CD4-positive, alpha-beta memory T cell (primary cell): Measurements from ENCODE around the gene MIPEP. TPM values are rescaled to one million over a fixed set of nuclear protein-coding genes. Genes with fewer than 3 reads are reported as not detected.

Experiments used
- CTCF ChIA-PET: fragments of 350-600 bp; sonication (Branson Sonifier 250); formaldehyde crosslinking; loops from one replicate; lab custom pipeline; 2021; ENCODE audit warnings: inconsistent platforms; ENCODE audit not compliant: partially characterized antibody; lab: Charles Lee
- POLR2A ChIA-PET: fragments of 350-600 bp; sonication (Branson Sonifier 250); formaldehyde crosslinking; loops from one replicate; lab custom pipeline; 2021; ENCODE audit not compliant: partially characterized antibody; lab: Charles Lee
- DNase-seq, 5 donors: peaks; one replicate each; pipeline versions ENCODE4 v3.0.0 to v3.0.0-alpha.2; 2020 to 2022; ENCODE audit warnings: mixed read lengths in 1 of 5
- H3K27ac ChIP-seq: one replicate; pipeline ENCODE4 v1.7.0; 2013; ENCODE audit warnings: low read depth, low read length
- H3K27me3 ChIP-seq: 2 replicates; pipeline ENCODE4 v1.7.0; 2013; ENCODE audit warnings: mild to moderate bottlenecking, low read length, moderate library complexity; ENCODE audit not compliant: insufficient read depth
- H3K36me3 ChIP-seq: 2 replicates; pipeline ENCODE4 v1.7.0; 2013; ENCODE audit warnings: mild to moderate bottlenecking, low read length, moderate library complexity; ENCODE audit not compliant: insufficient read depth
- H3K4me1 ChIP-seq: 2 replicates; pipeline ENCODE4 v1.7.0; 2013; ENCODE audit warnings: mild to moderate bottlenecking, low read length, moderate library complexity; ENCODE audit not compliant: insufficient read depth
- H3K4me3 ChIP-seq, 2 donors: one replicate each; pipeline ENCODE4 v1.7.0; 2013; ENCODE audit warnings: low read length in 2 of 2, mild to moderate bottlenecking in 1 of 2
- H3K9me3 ChIP-seq, 2 donors: one replicate each; pipeline ENCODE4 v1.7.0; 2013; ENCODE audit warnings: low read length in 2 of 2, control low read depth in 1 of 2; ENCODE audit not compliant: control insufficient read depth in 1 of 2
- H3K27ac Mint-ChIP-seq, 7 donors: one replicate each; pipeline ENCODE4 v1.8.0; 2020 to 2021; ENCODE audit warnings: mixed read lengths in 7 of 7, mild to moderate bottlenecking in 6 of 7, inconsistent platforms in 3 of 7, moderate library complexity in 3 of 7
- H3K27me3 Mint-ChIP-seq, 2 donors: one replicate each; pipeline ENCODE4 v1.8.0; 2020 to 2021; ENCODE audit warnings: mixed read lengths in 2 of 2
- H3K36me3 Mint-ChIP-seq, 2 donors: one replicate each; pipeline ENCODE4 v1.8.0; 2020 to 2021; ENCODE audit warnings: mixed read lengths in 2 of 2, inconsistent platforms in 1 of 2, mild to moderate bottlenecking in 1 of 2
- H3K4me1 Mint-ChIP-seq, 4 donors: one replicate each; pipeline ENCODE4 v1.8.0; 2020 to 2021; ENCODE audit warnings: mixed read lengths in 4 of 4, mild to moderate bottlenecking in 1 of 4
- H3K4me3 Mint-ChIP-seq, 8 donors: one replicate each; pipeline ENCODE4 v1.8.0; 2020 to 2021; ENCODE audit warnings: mixed read lengths in 8 of 8, mild to moderate bottlenecking in 7 of 8, moderate library complexity in 6 of 8, inconsistent platforms in 3 of 8
- H3K9me3 Mint-ChIP-seq, 8 donors: one replicate each; pipeline ENCODE4 v1.8.0; 2020 to 2021; ENCODE audit warnings: mixed read lengths in 8 of 8, mild to moderate bottlenecking in 5 of 8, inconsistent platforms in 3 of 8, moderate library complexity in 1 of 8
- intact Hi-C: fragments of 100-400 bp; cut with micrococcal nuclease; formaldehyde crosslinking; loops from one replicate; pipeline ENCODE4 v1.15.1; 2023
- polyA plus RNA-seq, 2 donors: library from polyadenylated mRNA; unstranded; fragments of 300-500 nt; fragmentation: Illumina TruSeq; gene quantifications; one replicate each; pipeline ENCODE4 v1.2.3, GENCODE V29; 2021
- total RNA-seq, 2 experiments: library from RNA; stranded (reverse); gene quantifications; one replicate each; pipeline ENCODE4 v1.2.3, GENCODE V29; 2021

The MIPEP gene
- total and polyA plus RNA-seq, 4 experiments from 2014 or later, result 8.8 to 16.4 (median 12.2) TPM

GRCh38 chr13:23687614-23688013 lies 201.6 kb downstream of the MIPEP start:
- POLR2A ChIA-PET, result no interaction called here
- H3K4me1 Mint-ChIP-seq, result no peaks in the 10 kb centered on the region
- no peak overlapping the region for H3K4me3 Mint-ChIP-seq
- H3K4me3 ChIP-seq, result no peak overlapping the region
- no peak overlapping the region for H3K27ac ChIP-seq
- CTCF ChIA-PET, result interaction anchor here (0.7 to 1.4 kb wide), 3 partner anchors 8 to 66 kb away, joined by 3 read pairs; no protein-coding TSS in a partner anchor
- peaks cover 0 to 18% (median 12%) of the 10 kb centered on the region in 8 donors for H3K9me3 Mint-ChIP-seq
- peaks cover 0 to 6% of the 10 kb centered on the region in 2 donors for H3K9me3 ChIP-seq
- no peaks in the 10 kb centered on the region for H3K36me3 ChIP-seq
- intact Hi-C loops, result no loop called here
- no peaks in the 10 kb centered on the region for H3K4me1 ChIP-seq
- no peak for DNase-seq
- no peaks in the 10 kb centered on the region for H3K27me3 ChIP-seq
- no peak overlapping the region for H3K27ac Mint-ChIP-seq
- H3K36me3 Mint-ChIP-seq, result no peaks in the 10 kb centered on the region
- peaks cover 2% of the 10 kb centered on the region in 2 donors for H3K27me3 Mint-ChIP-seq

GRCh38 chr13:23686948-23687347 lies 202.3 kb downstream of the MIPEP start:
- H3K36me3 Mint-ChIP-seq, result no peaks in the 10 kb centered on the region
- Histone ChIP-seq H3K36me3 (no peaks in the 10 kb centered on the region), H3K9me3 (peaks cover 0 to 6% of the 10 kb centered on the region in 2 donors), H3K27me3 (no peaks in the 10 kb centered on the region), H3K27ac (no peak overlapping the region), H3K4me3 (no peak overlapping the region), H3K4me1 (no peaks in the 10 kb centered on the region)
- peaks cover 2% of the 10 kb centered on the region in 2 donors for H3K27me3 Mint-ChIP-seq
- intact Hi-C loops, result no loop called here
- H3K9me3 Mint-ChIP-seq, result peaks cover 0 to 18% (median 12%) of the 10 kb centered on the region in 8 donors
- no peak for DNase-seq
- CTCF ChIA-PET, result no interaction called here
- no peaks in the 10 kb centered on the region for H3K4me1 Mint-ChIP-seq
- POLR2A ChIA-PET, result no interaction called here
- no peak overlapping the region for H3K4me3 Mint-ChIP-seq
- no peak overlapping the region for H3K27ac Mint-ChIP-seq

- POLR2A ChIA-PET, result no interaction called here
- no peak overlapping the region for H3K4me3 ChIP-seq
- CTCF ChIA-PET, result no interaction called here
Observed at GRCh38 chr13:23685416-23685815, 203.8 kb downstream of the MIPEP start.

GRCh38 chr13:23684647-23685046 lies 204.6 kb downstream of the MIPEP start:
- Histone ChIP-seq H3K27me3 (no peaks in the 10 kb centered on the region), H3K36me3 (no peaks in the 10 kb centered on the region), H3K4me3 (no peak overlapping the region), H3K9me3 (peaks cover 0 to 6% of the 10 kb centered on the region in 2 donors), H3K4me1 (no peaks in the 10 kb centered on the region), H3K27ac (no peak overlapping the region)
- intact Hi-C loops, result no loop called here
- Mint-ChIP-seq H3K4me3 (no peak overlapping the region), H3K4me1 (no peaks in the 10 kb centered on the region), H3K27ac (no peak overlapping the region), H3K27me3 (peaks cover 2 to 4% of the 10 kb centered on the region in 2 donors), H3K9me3 (peaks cover 0 to 18% (median 12%) of the 10 kb centered on the region in 8 donors), H3K36me3 (no peaks in the 10 kb centered on the region)
- POLR2A ChIA-PET, result no interaction called here
- DNase-seq, result no peak
- CTCF ChIA-PET, result no interaction called here

More at GRCh38 chr13:23685416-23685815, 203.8 kb downstream of the MIPEP start:
- peaks cover 0 to 18% (median 12%) of the 10 kb centered on the region in 8 donors for H3K9me3 Mint-ChIP-seq
- no peak overlapping the region for H3K27ac ChIP-seq
- H3K27me3 Mint-ChIP-seq, result peaks cover 2 to 4% of the 10 kb centered on the region in 2 donors
- intact Hi-C loops, result no loop called here
- H3K36me3 Mint-ChIP-seq, result no peaks in the 10 kb centered on the region
- no peaks in the 10 kb centered on the region for H3K4me1 ChIP-seq
- no peak overlapping the region for H3K27ac Mint-ChIP-seq
- H3K4me1 Mint-ChIP-seq, result no peaks in the 10 kb centered on the region
- H3K4me3 Mint-ChIP-seq, result no peak overlapping the region
- H3K36me3 ChIP-seq, result no peaks in the 10 kb centered on the region
- H3K9me3 ChIP-seq, result peaks cover 0 to 6% of the 10 kb centered on the region in 2 donors
- H3K27me3 ChIP-seq, result no peaks in the 10 kb centered on the region
- DNase-seq, result no peak

GRCh38 chr13:23683084-23683483 lies 206.1 kb downstream of the MIPEP start:
- H3K9me3 Mint-ChIP-seq, result peaks cover 0 to 18% (median 12%) of the 10 kb centered on the region in 8 donors
- no peak overlapping the region for H3K4me3 Mint-ChIP-seq
- intact Hi-C loops, result no loop called here
- H3K27me3 Mint-ChIP-seq, result peaks cover 2 to 4% of the 10 kb centered on the region in 2 donors
- H3K36me3 Mint-ChIP-seq, result no peaks in the 10 kb centered on the region
- ChIA-PET CTCF (no interaction called here), POLR2A (no interaction called here)
- Histone ChIP-seq H3K9me3 (peaks cover 0 to 6% of the 10 kb centered on the region in 2 donors), H3K4me1 (no peaks in the 10 kb centered on the region), H3K36me3 (no peaks in the 10 kb centered on the region), H3K27ac (no peak overlapping the region), H3K27me3 (no peaks in the 10 kb centered on the region), H3K4me3 (no peak overlapping the region)
- no peak for DNase-seq
- no peak overlapping the region for H3K27ac Mint-ChIP-seq
- H3K4me1 Mint-ChIP-seq, result peaks cover 0 to 4% (median 1%) of the 10 kb centered on the region in 4 donors

GRCh38 chr13:23680845-23681669 lies 208.1 kb downstream of the MIPEP start:
- Histone ChIP-seq H3K4me1 (no peaks in the 10 kb centered on the region), H3K27me3 (no peaks in the 10 kb centered on the region), H3K9me3 (peaks cover 0 to 6% of the 10 kb centered on the region in 2 donors), H3K36me3 (no peaks in the 10 kb centered on the region), H3K4me3 (no peak overlapping the region), H3K27ac (no peak overlapping the region)
- no peaks in the 10 kb centered on the region for H3K36me3 Mint-ChIP-seq
- intact Hi-C loops, result no loop called here
- peaks cover 0 to 18% (median 12%) of the 10 kb centered on the region in 8 donors for H3K9me3 Mint-ChIP-seq
- DNase-seq, result no peak
- H3K4me3 Mint-ChIP-seq, result no peak overlapping the region
- H3K27me3 Mint-ChIP-seq, result peaks cover 2 to 5% of the 10 kb centered on the region in 2 donors
- POLR2A ChIA-PET, result no interaction called here
- peaks cover 0 to 4% (median 1%) of the 10 kb centered on the region in 4 donors for H3K4me1 Mint-ChIP-seq
- no peak overlapping the region for H3K27ac Mint-ChIP-seq
- CTCF ChIA-PET, result no interaction called here
